ENCODE data around the gene NAV3. TPM values are rescaled to one million over a fixed set of nuclear protein-coding genes. Genes with fewer than 3 reads are reported as not detected.

The NAV3 gene
- total and polyA plus RNA-seq, 2 experiments from 2014 or later, result 1.2 to 9.0 TPM

DNA sequence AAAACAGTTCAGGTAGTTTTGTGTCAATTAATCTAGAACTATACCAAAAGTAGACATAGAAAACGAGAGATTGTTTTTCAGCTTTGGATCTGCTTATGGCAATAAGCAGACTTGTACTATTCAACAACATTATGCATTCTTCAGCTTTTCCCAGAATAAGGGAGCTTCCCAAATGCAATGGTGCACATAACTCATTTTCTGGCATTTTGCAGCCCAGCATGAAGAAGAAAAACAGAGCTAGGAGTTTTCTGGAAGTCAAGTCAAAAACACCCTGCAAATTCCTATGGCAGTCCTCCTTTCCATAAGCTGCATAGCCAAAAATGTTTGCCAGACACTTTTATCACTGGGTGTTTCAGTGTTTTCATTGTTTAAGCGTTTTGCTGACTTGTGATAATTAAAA is 314.7 kb downstream of the NAV3 start:
- Histone ChIP-seq H3K4me3 (no peak overlapping the region), H3K27ac (no peak overlapping the region), H3K4me1 (ENCODE audit: low read depth) (peaks cover 44% of the 10 kb centered on the region), H3K27me3 (no peaks in the 10 kb centered on the region), H3K9me3 (ENCODE audit: low read depth) (no peaks in the 10 kb centered on the region), H3K36me3 (no peaks in the 10 kb centered on the region)
- no peak for DNase-seq (ENCODE audit: low read depth in 1 of 2, low spot score in 1 of 2)
- TF ChIP-seq, protein P1, sequence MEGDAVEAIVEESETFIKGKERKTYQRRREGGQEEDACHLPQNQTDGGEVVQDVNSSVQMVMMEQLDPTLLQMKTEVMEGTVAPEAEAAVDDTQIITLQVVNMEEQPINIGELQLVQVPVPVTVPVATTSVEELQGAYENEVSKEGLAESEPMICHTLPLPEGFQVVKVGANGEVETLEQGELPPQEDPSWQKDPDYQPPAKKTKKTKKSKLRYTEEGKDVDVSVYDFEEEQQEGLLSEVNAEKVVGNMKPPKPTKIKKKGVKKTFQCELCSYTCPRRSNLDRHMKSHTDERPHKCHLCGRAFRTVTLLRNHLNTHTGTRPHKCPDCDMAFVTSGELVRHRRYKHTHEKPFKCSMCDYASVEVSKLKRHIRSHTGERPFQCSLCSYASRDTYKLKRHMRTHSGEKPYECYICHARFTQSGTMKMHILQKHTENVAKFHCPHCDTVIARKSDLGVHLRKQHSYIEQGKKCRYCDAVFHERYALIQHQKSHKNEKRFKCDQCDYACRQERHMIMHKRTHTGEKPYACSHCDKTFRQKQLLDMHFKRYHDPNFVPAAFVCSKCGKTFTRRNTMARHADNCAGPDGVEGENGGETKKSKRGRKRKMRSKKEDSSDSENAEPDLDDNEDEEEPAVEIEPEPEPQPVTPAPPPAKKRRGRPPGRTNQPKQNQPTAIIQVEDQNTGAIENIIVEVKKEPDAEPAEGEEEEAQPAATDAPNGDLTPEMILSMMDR (IDR thresholded peaks at IDR 0.05; ENCODE audit: low read depth, low read length), result no peak

GRCh38 chr12:78146365-78146772 is 315.7 kb downstream of the NAV3 start:
- no peak overlapping the region for H3K4me3 ChIP-seq
- H3K4me1 ChIP-seq (ENCODE audit: low read depth), result peaks cover 39% of the 10 kb centered on the region
- no peaks in the 10 kb centered on the region for H3K36me3 ChIP-seq
- no peaks in the 10 kb centered on the region for H3K9me3 ChIP-seq (ENCODE audit: low read depth)
- H3K27me3 ChIP-seq, result no peaks in the 10 kb centered on the region
- TF ChIP-seq, protein P1 (IDR thresholded peaks at IDR 0.05; ENCODE audit: low read depth, low read length), result peak; percentile 70
- H3K27ac ChIP-seq, result peak overlapping the region; percentile 41
- peak; percentile 59 to 62 for DNase-seq (ENCODE audit: low read depth in 1 of 2, low spot score in 1 of 2)

DNA sequence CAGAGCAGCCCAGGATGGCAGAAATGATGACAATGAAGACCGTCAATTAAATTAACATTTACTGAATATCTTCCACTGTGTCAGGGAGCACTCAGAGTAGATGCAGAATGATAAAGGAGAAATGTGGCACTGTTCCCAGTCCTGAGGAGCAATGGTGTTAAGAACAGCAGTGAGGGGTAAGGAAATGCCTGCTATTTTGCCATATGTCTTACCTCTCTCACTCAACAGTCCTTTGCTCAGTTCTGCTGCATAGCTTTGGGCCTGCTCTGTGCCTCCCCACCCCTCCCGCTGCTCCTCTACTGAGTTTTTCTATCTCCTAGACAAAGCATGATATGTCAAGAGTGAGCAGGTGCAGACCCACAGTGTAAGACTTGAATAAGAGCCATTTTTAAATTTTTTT is 318.8 kb downstream of the NAV3 start:
- H3K9me3 ChIP-seq (ENCODE audit: low read depth), result no peaks in the 10 kb centered on the region
- H3K27ac ChIP-seq, result peak overlapping the region; percentile 62
- no peaks in the 10 kb centered on the region for H3K27me3 ChIP-seq
- no peak overlapping the region for H3K4me3 ChIP-seq
- peak; percentile 9 to 61 for DNase-seq (ENCODE audit: low read depth in 1 of 2, low spot score in 1 of 2)
- peaks cover 28% of the 10 kb centered on the region for H3K4me1 ChIP-seq (ENCODE audit: low read depth)
- TF ChIP-seq, protein P1 (IDR thresholded peaks at IDR 0.05; ENCODE audit: low read depth, low read length), result no peak
- H3K36me3 ChIP-seq, result no peaks in the 10 kb centered on the region

DNA sequence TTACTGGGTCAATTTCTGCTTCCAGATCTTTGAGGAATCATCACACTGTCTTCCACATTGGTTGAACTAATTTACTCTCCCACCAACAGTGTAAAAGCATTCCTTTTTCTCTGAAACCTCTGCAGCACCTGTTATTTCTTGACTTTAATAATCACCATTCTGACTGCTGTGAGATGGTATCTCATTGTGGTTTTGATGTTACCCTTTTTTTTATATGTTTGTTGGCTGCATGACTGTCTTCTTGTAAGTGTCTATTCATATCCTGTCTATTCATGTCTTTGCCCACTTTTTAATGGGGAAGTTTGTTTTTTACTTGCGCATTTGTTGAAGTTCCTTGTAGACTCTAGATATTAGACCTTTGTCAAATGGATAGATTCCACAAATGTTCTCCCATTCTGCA is 324.9 kb downstream of the NAV3 start:
- no peaks in the 10 kb centered on the region for H3K9me3 ChIP-seq (ENCODE audit: low read depth)

DNA sequence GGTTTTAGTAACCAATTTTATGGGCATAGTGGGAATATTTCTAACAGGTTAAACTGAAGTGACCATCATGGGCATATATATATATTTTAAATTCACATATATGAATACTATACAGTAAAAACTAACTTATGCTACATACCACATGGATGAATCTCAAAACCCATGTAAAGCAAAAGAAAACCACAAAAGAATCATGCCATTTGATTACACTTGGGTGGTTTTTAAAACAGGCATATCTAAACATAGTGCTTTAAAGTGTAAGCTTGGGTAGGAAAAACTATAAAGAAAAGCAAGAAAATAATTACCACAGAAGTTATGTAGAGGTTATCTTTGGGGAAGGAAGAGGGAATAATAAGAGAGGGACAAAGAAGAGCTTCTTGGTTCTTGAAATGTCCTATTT is 326.1 kb downstream of the NAV3 start:
- Histone ChIP-seq H3K9me3 (ENCODE audit: low read depth) (no peaks in the 10 kb centered on the region), H3K27ac (no peak overlapping the region), H3K4me1 (ENCODE audit: low read depth) (no peaks in the 10 kb centered on the region), H3K4me3 (no peak overlapping the region), H3K36me3 (no peaks in the 10 kb centered on the region), H3K27me3 (no peaks in the 10 kb centered on the region)
- no peak for DNase-seq (ENCODE audit: low read depth in 1 of 2, low spot score in 1 of 2)
- TF ChIP-seq, protein P1 (IDR thresholded peaks at IDR 0.05; ENCODE audit: low read depth, low read length), result no peak

More for the DNA sequence above, 324.9 kb downstream of the NAV3 start:
- H3K4me1 ChIP-seq (ENCODE audit: low read depth), result no peaks in the 10 kb centered on the region
- no peak overlapping the region for H3K4me3 ChIP-seq
- no peak overlapping the region for H3K27ac ChIP-seq
- no peaks in the 10 kb centered on the region for H3K36me3 ChIP-seq
- TF ChIP-seq, protein P1 (IDR thresholded peaks at IDR 0.05; ENCODE audit: low read depth, low read length), result no peak
- no peak for DNase-seq (ENCODE audit: low read depth in 1 of 2, low spot score in 1 of 2)
- H3K27me3 ChIP-seq, result no peaks in the 10 kb centered on the region

DNA sequence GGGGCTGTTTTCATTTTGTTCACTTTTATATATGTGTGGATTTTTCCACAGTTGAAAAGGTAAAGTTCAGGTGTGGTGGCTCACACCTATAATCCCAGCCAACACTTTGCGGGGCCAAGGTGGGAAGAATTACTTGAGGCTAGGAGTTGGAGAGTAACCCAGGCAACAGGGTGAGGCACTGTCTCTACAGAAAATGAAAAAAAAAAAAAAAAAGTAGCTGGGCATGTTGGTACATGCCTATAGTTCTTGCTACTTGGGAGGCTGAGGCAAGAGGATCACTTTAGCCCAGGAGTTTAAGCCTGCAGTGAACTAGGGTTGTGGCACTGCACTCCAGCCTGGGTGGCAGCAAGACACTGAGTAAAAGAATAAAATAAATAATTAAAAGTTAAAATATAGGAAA is 326.5 kb downstream of the NAV3 start:
- Histone ChIP-seq H3K36me3 (no peaks in the 10 kb centered on the region), H3K4me3 (no peak overlapping the region), H3K27me3 (no peaks in the 10 kb centered on the region), H3K27ac (no peak overlapping the region), H3K9me3 (ENCODE audit: low read depth) (no peaks in the 10 kb centered on the region), H3K4me1 (ENCODE audit: low read depth) (no peaks in the 10 kb centered on the region)
- TF ChIP-seq, protein P1 (IDR thresholded peaks at IDR 0.05; ENCODE audit: low read depth, low read length), result no peak
- DNase-seq (ENCODE audit: low read depth in 1 of 2, low spot score in 1 of 2), result no peak

All from cardiac muscle cell (in vitro differentiated cells and primary cell).